GM19463 (cell line): ENCODE data around the gene ARID1B.
A peak's percentile ranks its signal among the peaks of the same experiment; 100 is the strongest.

Experiments used
- ATAC-seq: cut with Tn5 transposase; IDR thresholded peaks from one replicate; pipeline ENCODE4 v1.9.1; 2021; ENCODE audit warnings: mild to moderate bottlenecking, moderate library complexity; ENCODE audit not compliant: unreplicated experiment

The ARID1B gene

DNA sequence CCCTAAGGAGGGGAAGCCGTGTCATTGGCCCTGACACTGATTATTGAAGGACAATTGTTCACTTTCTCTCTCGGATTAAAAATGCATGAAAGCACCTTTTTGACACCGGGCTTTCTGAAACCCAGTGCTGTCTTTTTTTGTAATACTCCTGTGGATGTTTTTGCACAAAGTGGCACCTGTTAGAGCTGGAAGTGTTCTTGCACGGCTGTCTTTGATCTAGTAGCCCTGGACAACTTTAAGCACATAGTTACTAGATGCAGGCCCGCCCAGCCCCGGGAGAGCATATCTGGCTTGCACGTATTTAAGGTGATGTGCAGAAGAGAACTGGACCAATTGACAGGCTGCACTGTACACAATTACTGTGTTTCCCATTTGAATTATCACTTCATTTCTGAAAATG is 72.6 kb downstream of the ARID1B start:
- no peak for ATAC-seq

DNA sequence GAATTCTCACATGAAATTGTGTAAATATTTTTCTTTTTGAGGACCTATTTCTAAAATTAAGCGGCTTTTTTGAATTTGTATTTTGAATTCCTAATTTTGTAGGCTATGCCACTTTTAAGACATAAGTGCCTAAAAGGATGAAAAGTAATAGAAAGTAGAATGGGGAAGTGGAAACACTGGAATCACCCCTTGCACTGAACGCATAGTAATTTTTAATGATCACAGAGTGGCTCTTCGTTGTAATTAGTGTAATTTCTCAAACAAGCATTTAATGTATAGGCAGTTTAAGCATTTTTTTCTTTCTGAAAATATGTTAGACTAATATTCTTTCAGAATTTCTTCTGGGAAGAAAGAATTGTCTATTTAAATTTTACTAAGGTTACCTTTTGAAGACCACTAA is 73.2 kb downstream of the ARID1B start:
- no peak for ATAC-seq

DNA sequence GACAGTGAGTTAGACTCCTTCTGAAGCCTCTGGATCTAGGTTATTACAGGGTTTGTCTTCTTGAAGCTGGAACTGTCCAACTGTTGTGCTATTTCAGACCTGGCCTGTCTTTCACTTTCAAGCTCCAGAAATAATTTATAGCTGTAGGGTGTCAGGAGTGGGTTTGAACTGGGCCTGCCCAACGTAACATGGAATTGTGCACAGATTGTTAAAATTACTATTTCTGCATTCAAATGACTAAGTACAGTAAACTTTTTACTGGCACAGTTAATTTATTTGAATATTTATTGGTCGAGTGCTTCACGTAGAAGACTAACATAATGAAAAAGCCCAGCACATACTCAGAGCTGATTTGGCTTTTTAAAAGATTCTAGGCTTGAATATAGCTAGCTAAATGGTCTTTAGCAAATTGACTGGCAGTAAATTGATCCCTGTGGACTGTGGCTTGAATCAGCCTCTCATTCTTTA is 74.3 kb downstream of the ARID1B start:
- ATAC-seq: no peak

DNA sequence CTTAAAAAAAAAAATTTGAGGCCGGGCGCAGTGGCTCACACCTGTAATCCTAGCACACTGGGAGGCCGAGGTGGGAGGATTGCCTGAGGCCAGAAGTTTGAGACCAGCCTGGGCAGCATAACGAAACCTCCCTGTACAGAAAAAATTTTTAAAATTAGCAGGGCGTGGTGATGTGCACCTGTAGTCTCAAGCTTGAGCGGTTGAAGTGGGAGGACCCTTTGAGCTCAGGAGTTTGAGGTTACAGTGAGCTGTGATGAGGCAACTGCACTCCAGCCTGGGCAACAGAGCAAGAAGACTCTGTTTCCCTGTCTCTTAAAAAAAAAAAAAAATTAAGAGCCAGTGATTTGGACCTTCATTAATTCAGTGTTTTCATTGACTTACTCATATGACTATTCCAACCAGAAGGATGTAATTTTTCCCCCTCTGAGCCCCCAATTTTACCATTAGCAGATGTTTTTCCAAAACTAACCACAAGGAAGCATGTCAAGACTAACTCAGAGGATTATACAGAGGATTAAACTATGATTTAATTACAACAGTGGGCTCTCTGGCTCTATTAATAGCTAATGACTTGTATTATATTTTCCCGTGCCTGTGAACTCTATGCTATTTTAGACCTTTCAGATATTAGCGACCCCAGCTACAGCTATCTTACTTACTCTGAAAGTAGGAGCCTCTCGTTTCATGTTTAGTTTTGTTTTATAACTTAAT is 75.1 kb downstream of the ARID1B start:
- ATAC-seq: peak; percentile 64

DNA sequence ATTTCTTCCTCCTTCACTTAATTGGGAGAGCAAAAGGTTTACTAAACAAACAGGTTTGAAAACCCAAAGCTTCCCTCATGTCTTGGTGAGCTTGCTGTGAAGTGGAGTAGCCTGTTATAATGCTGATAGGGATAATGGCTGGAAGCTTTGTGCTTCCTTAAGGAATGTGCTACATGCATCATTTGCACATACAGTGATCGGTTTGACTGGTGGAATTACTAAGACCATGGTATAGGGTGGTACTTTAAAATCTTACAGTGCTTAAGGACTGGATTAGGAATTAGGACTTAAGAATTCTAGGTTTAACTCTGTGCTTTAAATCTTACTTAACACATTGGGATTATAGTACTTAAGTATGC is 75.7 kb downstream of the ARID1B start:
- no peak for ATAC-seq

DNA sequence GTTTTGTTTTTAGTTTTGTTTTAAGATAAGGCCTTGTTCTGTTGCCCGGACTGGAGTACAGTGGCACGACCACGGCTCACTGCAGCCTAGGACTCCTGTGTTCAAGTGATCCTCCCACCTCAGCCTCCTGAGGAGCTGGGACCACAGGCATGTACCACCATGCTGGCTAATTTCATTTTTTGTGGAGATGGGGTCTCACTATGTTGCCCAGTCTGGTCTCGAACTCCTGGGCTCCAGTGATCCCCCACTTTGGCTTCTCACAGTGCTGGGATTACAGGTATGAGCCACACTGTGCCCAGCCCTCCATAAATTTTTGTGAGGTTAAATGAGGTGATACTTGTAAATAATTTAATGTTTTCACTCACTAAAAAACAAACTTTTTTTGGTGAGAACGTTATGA is 76.6 kb downstream of the ARID1B start:
- no peak for ATAC-seq

DNA sequence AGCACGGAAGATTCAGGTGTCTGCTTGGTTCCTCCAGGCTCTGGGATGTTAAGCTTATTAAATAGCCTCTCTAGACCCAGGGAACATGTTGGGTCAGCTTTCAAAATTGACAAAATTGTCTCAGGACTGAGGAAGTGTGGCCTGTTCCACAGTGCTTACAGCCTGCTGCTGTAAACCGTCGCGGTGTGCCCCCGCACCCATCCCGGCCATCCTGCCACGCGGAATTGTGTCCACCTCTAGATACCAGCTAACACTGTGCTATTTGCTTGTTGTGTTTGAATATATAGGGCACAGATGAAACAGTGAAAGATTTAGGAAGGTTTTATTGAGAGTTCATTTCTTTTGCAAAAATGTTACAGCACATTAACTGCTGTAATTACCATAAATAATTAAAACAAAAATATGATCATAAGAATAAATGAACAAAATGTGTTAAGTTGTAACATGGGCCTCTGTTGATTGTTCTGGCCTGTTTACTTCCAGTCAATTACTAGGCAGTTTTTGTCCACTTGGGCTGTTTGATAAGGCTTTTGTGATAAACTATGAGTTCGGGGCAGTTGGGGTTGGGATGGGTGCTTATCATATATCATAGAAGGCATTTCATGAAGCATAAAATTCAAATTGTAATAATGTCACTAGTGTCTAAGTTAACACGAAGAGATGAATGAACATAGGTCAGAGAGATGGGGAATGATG is 77.4 kb downstream of the ARID1B start:
- ATAC-seq: no peak

DNA sequence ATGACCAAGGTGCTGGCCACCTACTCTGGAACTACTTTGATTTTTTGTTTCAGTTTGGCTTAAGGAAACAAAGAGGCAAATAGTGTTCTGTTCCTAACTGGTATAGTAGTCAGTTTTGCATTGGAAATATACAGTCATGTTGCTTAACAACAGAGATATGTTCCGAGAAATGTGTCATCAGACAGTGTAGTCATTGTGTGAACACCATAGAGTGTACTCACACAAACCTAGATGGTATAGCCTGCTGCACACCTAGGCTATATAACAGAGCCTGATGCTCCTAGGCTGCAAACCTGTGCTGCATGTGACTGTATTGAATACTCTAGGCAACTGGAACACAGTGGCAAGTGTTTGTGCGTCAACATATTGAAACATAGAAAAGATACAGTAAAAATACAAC is 80.4 kb downstream of the ARID1B start:
- peak; percentile 65 for ATAC-seq

DNA sequence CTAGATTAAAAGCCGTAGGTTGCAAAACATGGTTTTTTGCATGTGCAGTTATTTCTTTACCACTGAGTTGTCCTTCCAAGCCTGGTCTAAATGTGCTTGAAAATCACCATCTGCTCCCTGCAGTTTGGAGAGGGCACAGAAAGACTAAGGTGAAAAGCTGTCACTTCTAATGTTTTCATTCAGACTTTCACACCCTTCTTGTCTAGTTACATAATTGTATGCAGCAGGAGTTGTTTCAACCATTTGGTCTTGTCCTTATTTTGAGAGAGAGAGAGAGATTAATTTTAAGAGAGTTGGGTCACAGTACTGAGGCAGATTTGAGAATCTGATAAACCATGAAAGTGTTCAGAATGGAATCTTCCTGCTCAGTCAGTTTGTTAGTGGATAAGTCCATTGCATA is 82.5 kb downstream of the ARID1B start:
- ATAC-seq: no peak

DNA sequence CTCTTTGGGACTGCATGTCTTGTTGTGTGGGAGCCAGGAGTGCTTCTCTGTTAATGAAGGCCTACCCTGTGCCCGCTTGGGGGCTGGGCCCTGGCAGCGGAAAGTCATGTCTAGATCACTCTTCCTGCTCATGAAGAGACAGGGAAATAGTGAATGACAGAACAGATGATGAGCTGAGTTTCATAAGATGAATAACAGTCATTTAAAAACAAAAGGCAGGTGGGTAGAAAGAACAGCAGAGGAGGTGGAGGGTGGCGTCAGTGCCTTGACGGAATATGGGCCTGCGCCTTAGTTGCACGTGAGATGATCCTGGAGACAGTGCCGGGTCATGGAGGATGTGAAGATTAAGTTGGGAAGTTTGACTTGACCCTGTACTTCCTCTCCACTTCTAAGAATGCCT is 85.5 kb downstream of the ARID1B start:
- ATAC-seq: no peak

DNA sequence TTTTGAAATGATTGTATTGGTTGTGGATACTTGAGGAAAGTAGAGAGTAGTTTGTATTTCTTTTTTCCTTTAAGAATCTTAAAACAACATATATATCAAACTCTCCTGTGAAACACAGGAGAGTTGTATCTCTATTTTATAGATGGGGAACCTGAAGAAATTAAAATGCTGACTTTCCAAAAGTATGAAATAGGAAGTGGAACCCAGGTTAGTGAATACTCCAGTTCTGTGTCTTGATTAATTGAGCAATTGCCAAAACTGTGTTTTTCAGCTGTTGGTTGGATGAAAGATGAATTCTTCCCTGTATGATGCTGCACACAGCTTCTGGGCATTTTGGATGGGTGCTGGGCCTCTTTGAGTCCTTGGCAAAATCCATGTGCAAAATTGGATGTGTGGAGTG is 86.3 kb downstream of the ARID1B start:
- ATAC-seq: no peak

DNA sequence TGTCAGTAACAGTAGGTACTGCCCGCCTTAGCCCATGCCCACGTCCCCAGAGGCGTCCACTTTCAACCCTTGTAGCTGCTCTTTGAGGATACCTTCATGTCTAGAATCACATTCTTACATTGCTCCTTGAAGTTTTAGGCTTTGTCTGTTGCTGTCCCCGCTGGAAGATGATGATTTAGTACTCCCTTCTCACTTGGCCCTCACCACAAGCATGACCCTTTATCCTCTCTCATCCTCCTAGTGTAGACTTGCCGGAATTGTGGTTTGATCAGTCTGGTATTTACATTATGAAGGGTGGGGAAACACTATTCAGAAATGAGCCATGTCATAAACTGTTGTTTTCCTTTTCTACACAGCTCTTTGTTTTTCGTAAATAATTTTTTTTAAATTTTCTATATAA is 87.4 kb downstream of the ARID1B start:
- no peak for ATAC-seq

DNA sequence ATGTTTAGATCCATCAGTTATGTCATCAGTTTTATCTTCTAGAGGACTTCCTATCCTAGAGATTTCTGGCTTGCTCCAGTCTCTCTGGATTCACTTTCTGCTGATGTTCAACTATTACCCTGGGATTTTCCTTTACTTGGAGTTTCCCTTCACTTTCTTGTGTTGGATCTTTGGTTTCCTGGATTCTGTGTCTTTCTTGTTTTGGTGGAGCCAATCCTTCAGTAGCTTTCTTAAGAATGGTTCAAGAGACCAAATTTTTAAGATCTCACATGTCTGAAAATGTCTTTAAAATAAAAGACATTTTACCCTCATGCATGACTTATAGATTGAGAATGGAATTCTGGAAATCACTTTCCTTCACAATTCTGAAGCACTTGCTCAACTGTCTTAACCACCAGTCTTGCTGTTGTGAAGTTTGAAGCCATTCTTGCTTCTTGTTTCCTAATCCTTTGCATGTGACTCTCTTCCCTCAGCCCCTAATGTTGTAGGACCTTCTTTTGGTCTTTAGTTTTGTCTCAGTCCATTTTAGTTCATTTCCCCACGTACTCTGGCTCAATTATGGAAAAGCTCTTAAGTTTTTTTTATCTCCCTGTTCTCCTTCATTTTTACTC is 87.9 kb downstream of the ARID1B start:
- no peak for ATAC-seq

DNA sequence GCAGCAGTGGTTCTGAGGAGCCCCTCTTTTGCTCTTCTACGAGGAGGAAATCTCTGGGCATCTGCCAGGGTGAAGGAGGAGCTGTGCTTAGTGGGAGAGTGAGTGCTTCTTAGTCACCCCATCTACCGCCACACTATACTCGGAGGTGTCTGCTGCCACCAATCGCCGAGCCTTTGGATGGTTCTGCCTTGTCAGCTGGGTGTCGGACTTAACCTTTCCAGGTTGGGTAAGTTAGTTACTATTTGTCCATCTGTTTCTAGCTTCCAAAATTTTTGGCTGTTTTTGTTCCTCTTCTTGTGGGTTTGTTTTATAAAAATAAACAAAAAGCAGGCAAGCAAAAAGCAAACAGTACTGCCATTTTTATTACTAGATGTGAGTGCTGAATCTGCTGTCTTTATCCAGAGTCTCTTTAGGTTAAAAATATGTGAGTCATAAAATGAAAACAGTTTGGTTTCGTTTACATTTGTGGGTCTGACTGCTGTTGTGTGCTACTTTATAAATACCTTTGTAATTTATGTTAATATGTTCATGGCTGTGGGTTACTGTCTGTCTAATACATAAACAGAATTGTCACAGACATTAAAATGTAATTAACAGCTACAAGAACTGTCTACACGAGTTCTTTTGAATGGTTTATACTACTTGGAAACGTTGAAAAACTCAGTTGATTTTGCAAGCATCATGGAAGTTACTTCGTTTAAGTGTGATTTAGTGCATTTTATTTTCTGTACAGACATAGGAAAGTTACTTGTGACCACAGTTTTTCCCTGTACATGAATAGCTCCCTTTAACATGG is 89.2 kb downstream of the ARID1B start:
- peak; percentile 66 for ATAC-seq

DNA sequence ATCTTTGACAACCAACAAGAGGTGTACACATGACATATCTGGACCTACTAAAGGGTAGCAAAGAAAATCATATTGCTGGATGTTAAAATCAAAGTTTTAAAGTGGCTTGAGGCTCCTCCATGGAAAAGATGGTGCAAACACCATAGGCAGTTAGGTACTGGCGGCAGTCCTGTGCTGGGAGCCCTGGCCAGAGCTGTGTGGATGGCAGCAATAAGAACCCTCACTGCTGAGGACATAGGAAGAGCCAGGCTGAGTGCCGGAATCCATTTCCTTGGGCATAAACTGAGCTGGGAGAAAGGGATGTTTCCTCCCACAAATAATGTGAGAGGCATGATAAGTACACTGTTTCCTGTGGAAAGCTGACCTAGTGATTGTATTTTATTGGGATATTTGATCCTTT is 89.9 kb downstream of the ARID1B start:
- ATAC-seq: no peak

DNA sequence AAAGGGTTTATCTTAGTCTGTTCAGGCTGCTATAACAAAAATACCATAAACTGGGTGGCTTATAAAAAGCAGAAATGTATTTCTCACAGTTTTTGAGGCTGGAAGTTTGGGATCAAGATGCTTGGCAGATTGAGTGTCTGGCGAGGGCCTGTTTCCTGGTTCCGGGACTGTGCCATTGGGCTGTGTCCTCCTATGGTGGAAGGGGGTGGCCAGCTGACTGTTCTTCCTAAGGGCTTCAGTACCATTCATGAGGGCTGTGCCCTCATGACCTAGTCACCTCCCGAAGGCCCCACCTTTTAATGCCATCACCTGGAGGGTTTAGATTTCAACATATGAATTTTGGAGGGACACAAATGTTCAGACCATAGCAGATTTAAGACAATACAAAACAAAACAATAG is 91.2 kb downstream of the ARID1B start:
- no peak for ATAC-seq

DNA sequence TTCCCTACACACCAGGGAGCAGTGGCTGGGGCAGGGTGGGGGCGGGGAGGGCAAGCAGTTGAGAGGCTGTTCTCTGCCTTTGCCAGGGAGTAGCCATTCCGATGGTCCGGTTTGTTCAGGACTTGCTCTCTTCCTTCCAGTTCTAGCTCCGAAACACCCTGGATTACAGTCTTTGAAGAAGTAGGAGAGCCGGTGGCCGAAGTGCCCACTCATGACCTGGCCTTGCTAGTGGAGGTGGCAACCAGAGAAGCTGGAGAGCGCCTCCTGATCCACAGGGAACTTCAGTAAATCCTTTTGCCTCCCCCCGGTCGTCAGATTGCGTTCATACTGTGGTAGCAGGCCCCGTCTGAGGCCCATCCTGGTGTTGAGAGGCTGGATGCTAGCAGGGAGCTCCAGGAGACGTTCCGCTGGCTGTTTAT is 92.8 kb downstream of the ARID1B start:
- no peak for ATAC-seq

DNA sequence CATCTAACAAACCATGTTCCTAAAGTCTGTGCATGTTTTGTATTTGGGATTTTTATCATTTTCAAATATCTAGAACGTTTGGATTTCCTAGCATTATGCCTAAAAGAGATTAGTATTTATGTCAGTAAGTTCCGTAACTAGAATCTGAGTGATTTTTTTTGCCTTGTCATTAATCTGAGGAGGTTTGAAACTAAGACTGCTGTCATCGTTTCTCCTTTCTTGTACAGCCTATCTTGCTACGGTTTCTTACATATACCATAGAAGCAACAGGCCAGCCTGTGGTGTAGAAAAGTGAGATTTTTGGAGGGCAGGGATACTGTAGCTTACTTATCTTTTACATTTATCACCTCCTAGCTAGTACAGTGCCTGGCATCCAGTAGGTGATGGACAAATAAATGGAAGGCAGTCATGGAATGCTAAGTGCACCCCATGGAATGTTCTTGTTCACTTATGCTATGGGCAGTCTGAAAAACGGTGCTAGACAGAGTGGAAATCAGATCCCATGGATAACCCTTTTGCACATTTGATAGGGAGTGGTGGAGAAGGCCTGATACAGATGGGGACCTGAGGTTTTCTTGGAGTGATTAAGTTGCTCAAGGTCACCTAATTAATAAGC is 93.9 kb downstream of the ARID1B start:
- no peak for ATAC-seq

DNA sequence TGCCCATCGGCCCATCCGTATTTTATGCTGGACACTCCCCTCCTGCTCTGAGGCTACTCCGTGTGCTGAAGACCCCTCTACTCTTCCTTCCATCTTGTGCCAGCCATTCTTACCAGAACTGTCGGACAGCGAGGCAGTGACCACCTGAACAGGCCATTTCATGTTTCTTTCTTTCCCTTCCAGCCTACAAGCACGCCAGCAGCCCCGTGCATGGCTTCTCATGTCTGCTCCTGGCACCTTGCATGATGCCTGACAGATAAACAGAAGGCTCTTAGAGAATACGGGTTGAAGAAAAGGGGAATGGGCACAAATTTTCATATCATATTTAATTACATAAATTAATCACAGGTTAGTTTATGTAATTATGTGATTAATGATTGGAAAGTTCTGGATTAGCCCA is 95.7 kb downstream of the ARID1B start:
- no peak for ATAC-seq

DNA sequence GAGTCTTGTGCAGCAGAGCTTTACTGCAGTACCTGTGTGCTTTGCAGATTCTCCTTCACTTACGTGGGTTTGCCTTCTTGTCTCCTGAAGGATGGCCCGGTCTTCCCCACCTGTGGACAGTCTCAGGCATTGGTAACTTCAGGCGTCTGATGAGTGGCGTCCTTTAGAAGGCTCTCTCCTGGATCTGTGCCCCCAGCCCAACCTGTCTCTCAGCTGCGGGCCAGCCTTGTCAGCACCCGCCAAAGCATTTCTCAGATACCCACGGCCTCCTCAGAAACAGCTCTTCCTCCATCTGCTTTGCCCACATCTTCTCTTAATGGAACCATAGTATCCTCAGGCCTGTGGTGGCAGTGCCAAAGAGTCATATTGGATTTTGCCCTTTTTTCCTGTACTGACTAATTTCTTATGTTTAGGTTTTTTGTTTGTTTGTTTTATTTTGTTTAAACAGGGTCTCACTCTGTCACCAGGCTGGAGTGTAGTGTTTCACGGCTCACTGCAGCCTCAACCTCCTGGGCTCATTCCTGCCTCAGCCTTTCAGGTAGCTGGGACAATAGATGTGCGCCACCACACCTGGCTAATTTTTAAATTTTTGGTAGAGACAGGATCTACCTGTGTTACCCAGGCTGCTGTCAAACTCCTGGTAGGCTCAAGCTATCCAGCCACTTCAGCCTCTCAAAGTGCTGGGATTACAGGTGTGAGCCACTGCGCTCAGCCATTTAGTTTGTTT is 96.6 kb downstream of the ARID1B start:
- no peak for ATAC-seq
